ENCODE data around the gene SUCLA2. TPM values are rescaled to one million over a fixed set of nuclear protein-coding genes. Genes with fewer than 3 reads are reported as not detected.

Gene SUCLA2
- total and polyA plus RNA-seq, 10 of the 15 experiments (the other 5 are each of a cell fraction or from before 2014, with no cell fraction given) = 27.5 to 83.4 (median 42.8) TPM

DNA sequence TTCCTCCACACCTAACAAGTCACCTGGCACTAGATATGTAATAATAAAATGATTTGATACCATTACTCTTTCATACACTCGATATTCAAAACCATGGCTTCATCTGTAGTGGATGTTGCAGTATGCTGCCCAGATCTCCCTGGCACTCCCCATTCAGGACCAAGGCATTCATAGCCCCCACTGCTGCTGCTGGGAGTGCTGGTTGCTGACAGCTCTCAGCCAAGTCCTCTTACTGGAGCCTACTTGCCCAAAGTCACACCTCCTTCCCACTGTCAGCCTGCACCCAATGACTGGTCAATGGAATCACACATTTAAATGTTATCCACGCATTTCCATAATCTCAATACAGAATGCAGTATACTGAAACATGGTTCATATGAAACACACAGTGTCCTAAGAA is 3.7 kb downstream of the SUCLA2 start:
- Histone ChIP-seq H3K79me2 (ENCODE audit: control insufficient read depth, insufficient read depth, low read length) (peaks cover 27% of the 10 kb centered on the region), H3K4me1 (ENCODE audit: control insufficient read depth, insufficient read depth, low read length) (no peaks in the 10 kb centered on the region), H3K9ac (ENCODE audit: control insufficient read depth, insufficient read depth, low read length) (no peak overlapping the region), H4K20me1 (ENCODE audit: control insufficient read depth, insufficient read depth) (no peaks in the 10 kb centered on the region), H3K27me3 (replicated peaks in 1 of 2; ENCODE audit: control insufficient read depth in 2 of 2, insufficient read depth in 2 of 2, low read length in 1 of 2) (no peaks in the 10 kb centered on the region), H3K9me3 (replicated peaks; ENCODE audit: control insufficient read depth, insufficient read depth, low read length) (no peaks in the 10 kb centered on the region; the same call in 2 of the 3 replicates), H3K4me3 (no peak overlapping the region), H2AFZ (ENCODE audit: control insufficient read depth, low read depth, low read length) (no peak overlapping the region), H3K4me2 (ENCODE audit: control insufficient read depth, insufficient read depth) (no peak overlapping the region), H3K27ac (ENCODE audit: control insufficient read depth, insufficient read depth) (no peak overlapping the region), H3K36me3 (ENCODE audit: control insufficient read depth in 2 of 2, insufficient read depth in 2 of 2, low read length in 1 of 2) (peaks cover 0 to 6% of the 10 kb centered on the region in 2 experiments; a peak in 3 of 4 replicates)
- in situ Hi-C loops (cut with MboI) (no loop called here), intact Hi-C loops (cut with micrococcal nuclease; ENCODE audit: unreplicated experiment) (no loop called here)
- no TSS peak for BruUV-seq (replicated peaks)
- no peak for FAIRE-seq
- DNase-seq (ENCODE audit: low read depth, low spot score) = no peak
- RAD21 ChIA-PET (ENCODE audit: unreplicated experiment) = interaction anchor here (1.2 kb wide), 1 partner anchor 14 kb away, joined by 3 read pairs; no protein-coding TSS in a partner anchor
- SMC1A ChIA-PET (ENCODE audit: uncharacterized antibody, unreplicated experiment) = interaction anchor here (1.2 kb wide), 3 partner anchors 23 to 42 kb away, joined by 3 to 7 read pairs (median 4); partner anchors contain the start of gene NUDT15
- ATAC-seq = no peak
- WGBS (ENCODE audit: insufficient coverage, insufficient replicate concordance, low lambda C conversion rate, missing lambda C conversion rate) = 94% methylated on average over 2 of the region's 2 CpGs
- POLR2A ChIA-PET = interaction anchor here (0.6 kb wide), 1 partner anchor 1189 kb away, joined by 3 read pairs; no protein-coding TSS in a partner anchor
- TF ChIP-seq PAX5 (IDR thresholded peaks at IDR 0.05; ENCODE audit: borderline replicate concordance, low read depth, low read length) (no peak), TARDBP (IDR thresholded peaks at IDR 0.05; ENCODE audit: borderline replicate concordance) (no peak), ATF3 (IDR thresholded peaks at IDR 0.05; ENCODE audit: borderline replicate concordance, extremely low read depth, low read depth, low read length) (no peak), FOXK2 (IDR thresholded peaks at IDR 0.05) (no peak), CBX3 (IDR thresholded peaks at IDR 0.05; ENCODE audit: borderline replicate concordance, low read depth) (no peak), RB1 (IDR thresholded peaks at IDR 0.05; ENCODE audit: borderline replicate concordance) (no peak), BACH1 (IDR thresholded peaks at IDR 0.05; ENCODE audit: borderline replicate concordance) (no peak), RELA (IDR thresholded peaks at IDR 0.05; ENCODE audit: borderline replicate concordance, partially characterized antibody) (no peak), CHD2 (IDR thresholded peaks at IDR 0.05; ENCODE audit: borderline replicate concordance, low read depth, low read length) (no peak), SMC3 (IDR thresholded peaks at IDR 0.05; ENCODE audit: borderline replicate concordance, low read length) (no peak), BCL11A (IDR thresholded peaks at IDR 0.05; ENCODE audit: low read depth, low read length) (no peak), MEF2A (IDR thresholded peaks at IDR 0.05; ENCODE audit: insufficient read depth, low read depth, low read length) (no peak), HDGF (IDR thresholded peaks at IDR 0.05) (no peak), NBN (IDR thresholded peaks at IDR 0.05) (no peak), TCF7 (IDR thresholded peaks at IDR 0.05; ENCODE audit: borderline replicate concordance) (no peak), ATF7 (IDR thresholded peaks at IDR 0.05; ENCODE audit: low read depth) (no peak)
- CTCF ChIA-PET = no interaction called here

Measured in GM12878 (cell line).